Tibial nerve (tissue), 4 donors: ENCODE measurements around the gene ZBTB43. TPM values are rescaled to one million over a fixed set of nuclear protein-coding genes. Genes with fewer than 3 reads are reported as not detected.
A peak's percentile ranks its signal among the peaks of the same experiment; 100 is the strongest.
"Not testable (repeated sequence)": the region's sequence is repeated elsewhere in the genome, so short reads cannot be mapped to it uniquely, and the experiment has no call there.

ENCODE experiments used
- DNase-seq, 2 donors: peaks; one replicate each; pipeline ENCODE4 v3.0.0-alpha.2; 2019; ENCODE audit warnings: low spot score in 2 of 2
- H3K27ac ChIP-seq, 4 donors: fragments of 200-600 bp; sonication (generic) in 3 of 4; one replicate each; pipeline ENCODE4 v1.5.1; 2017 to 2019; ENCODE audit warnings: mild to moderate bottlenecking in 1 of 4
- H3K27me3 ChIP-seq, 2 donors: fragments of 200-600 bp; sonication (generic) in 1 of 2; one replicate each; pipeline versions ENCODE4 v1.5.1 to v1.6.0; 2017 to 2019
- H3K36me3 ChIP-seq, 3 donors: fragments of 200-600 bp; sonication (generic); one replicate each; pipeline ENCODE4 v1.5.1; 2018 to 2019
- H3K4me1 ChIP-seq, 4 donors: fragments of 200-600 bp; sonication (generic) in 3 of 4; one replicate each; pipeline ENCODE4 v1.5.1; 2017 to 2019
- H3K4me3 ChIP-seq, 4 donors: fragments of 200-600 bp; sonication (generic) in 3 of 4; one replicate each; pipeline ENCODE4 v1.5.1; 2017 to 2019; ENCODE audit warnings: mild to moderate bottlenecking in 1 of 4, moderate library complexity in 1 of 4
- H3K9me3 ChIP-seq, 4 donors: fragments of 200-600 bp; sonication (generic) in 3 of 4; one replicate each; pipeline ENCODE4 v1.5.1; 2017 to 2019
- EP300 ChIP-seq, 2 donors: sonication (generic); formaldehyde crosslinking; IDR thresholded peaks; one replicate each; pipeline ENCODE4 v1.6.1; 2017; ENCODE audit warnings: antibody characterized with exemption in 2 of 2, mild to moderate bottlenecking in 1 of 2
- POLR2A ChIP-seq, 2 donors: fragments of 450-650 bp; IDR thresholded peaks; one replicate each; pipeline ENCODE4 v1.6.1; 2017; ENCODE audit warnings: antibody characterized with exemption in 2 of 2, mild to moderate bottlenecking in 2 of 2, moderate library complexity in 2 of 2
- WGBS, 2 donors: methylation state at CpG; one replicate each; pipeline ENCODE4 v1.1.5; 2018; 5-methylcytosine and 5-hydroxymethylcytosine counted together
- total RNA-seq, 4 donors: library from RNA; depleted of rRNA; stranded (reverse); fragments of >200 nt; gene quantifications; one replicate each; pipeline ENCODE4 v1.1.0, GENCODE V29; 2016
- TF ChIP-seq, protein P1 (sequence below), 5 experiments: fragments of 200-600 bp in 3 of 5; fragments of 450-650 bp in 2 of 5; sonication (generic) in 3 of 5; IDR thresholded peaks; one replicate each; pipeline ENCODE4 v1.5.1; 2016 to 2019; ENCODE audit warnings: antibody characterized with exemption in 5 of 5, mild to moderate bottlenecking in 3 of 5, moderate library complexity in 2 of 5

Gene ZBTB43
- total RNA-seq, 4 donors from 2014 or later, result 6.0 to 10.4 (median 9.4) TPM

DNA sequence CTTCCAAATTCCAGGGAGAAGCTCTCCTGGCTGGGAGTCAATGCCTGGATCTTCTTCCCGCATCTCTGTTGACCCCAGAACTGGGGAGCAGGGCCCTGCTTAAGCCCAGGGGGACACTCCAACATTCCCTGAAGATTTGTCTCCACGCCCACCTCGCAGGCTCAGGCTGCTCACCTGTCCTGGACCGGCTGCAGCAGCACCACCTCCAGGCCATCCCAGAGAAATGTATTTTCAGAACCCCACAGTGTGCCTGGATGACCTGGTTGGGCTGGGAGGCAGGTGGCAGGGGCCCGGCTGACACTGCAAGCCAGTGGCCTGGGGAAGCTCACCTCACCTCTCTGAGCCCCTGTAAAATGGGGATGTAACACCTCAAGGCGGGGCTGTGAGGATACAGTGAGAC, 27.1 kb upstream of the ZBTB43 start:
- Histone ChIP-seq H3K27me3 (peaks cover 0 to 77% of the 10 kb centered on the region in 2 donors), H3K4me3 (no peak overlapping the region), H3K4me1 (peaks cover 0 to 8% (median 0%) of the 10 kb centered on the region in 4 donors), H3K9me3 (no peaks in the 10 kb centered on the region), H3K27ac (no peak overlapping the region), H3K36me3 (no peaks in the 10 kb centered on the region)
- 34 to 35% methylated on average over 5 of the region's 6 CpGs for WGBS, 2 donors
- no peak for DNase-seq
- TF ChIP-seq POLR2A (IDR thresholded peaks at IDR 0.05), result no peak
- no peak for TF ChIP-seq EP300 (IDR thresholded peaks at IDR 0.05)
- TF ChIP-seq, protein P1, sequence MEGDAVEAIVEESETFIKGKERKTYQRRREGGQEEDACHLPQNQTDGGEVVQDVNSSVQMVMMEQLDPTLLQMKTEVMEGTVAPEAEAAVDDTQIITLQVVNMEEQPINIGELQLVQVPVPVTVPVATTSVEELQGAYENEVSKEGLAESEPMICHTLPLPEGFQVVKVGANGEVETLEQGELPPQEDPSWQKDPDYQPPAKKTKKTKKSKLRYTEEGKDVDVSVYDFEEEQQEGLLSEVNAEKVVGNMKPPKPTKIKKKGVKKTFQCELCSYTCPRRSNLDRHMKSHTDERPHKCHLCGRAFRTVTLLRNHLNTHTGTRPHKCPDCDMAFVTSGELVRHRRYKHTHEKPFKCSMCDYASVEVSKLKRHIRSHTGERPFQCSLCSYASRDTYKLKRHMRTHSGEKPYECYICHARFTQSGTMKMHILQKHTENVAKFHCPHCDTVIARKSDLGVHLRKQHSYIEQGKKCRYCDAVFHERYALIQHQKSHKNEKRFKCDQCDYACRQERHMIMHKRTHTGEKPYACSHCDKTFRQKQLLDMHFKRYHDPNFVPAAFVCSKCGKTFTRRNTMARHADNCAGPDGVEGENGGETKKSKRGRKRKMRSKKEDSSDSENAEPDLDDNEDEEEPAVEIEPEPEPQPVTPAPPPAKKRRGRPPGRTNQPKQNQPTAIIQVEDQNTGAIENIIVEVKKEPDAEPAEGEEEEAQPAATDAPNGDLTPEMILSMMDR (IDR thresholded peaks at IDR 0.05), result no peak

DNA sequence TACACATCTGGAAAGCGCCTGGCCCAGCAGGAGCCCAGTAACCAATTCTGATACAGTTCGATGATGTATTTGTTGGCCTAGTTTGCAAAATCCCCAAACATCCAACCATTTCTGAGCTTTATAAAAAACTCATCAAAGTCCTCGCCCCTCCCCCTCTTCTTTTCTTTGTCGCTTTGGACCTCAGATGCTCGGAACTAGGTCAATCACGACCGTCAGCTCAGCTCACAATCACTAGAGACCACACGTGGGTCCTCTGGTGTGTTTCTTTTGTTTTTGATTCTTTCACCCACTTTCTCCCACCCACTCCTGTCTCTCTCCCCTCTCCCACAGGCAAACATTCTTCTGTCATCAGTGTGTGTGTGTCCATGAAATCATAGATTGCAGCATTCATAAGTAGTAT, 26.7 kb upstream of the ZBTB43 start:
- TF ChIP-seq POLR2A (IDR thresholded peaks at IDR 0.05), result no peak
- TF ChIP-seq EP300 (IDR thresholded peaks at IDR 0.05), result no peak
- TF ChIP-seq, protein P1 (IDR thresholded peaks at IDR 0.05), result no peak
- H3K36me3 ChIP-seq, result no peaks in the 10 kb centered on the region
- 42 to 44% methylated on average over 8 of the region's 8 CpGs for WGBS, 2 donors
- H3K27me3 ChIP-seq, result peaks cover 0 to 76% of the 10 kb centered on the region in 2 donors
- no peak for DNase-seq
- no peak overlapping the region for H3K4me3 ChIP-seq
- peaks cover 0 to 8% (median 0%) of the 10 kb centered on the region in 4 donors for H3K4me1 ChIP-seq
- H3K27ac ChIP-seq, result no peak overlapping the region
- no peaks in the 10 kb centered on the region for H3K9me3 ChIP-seq

DNA sequence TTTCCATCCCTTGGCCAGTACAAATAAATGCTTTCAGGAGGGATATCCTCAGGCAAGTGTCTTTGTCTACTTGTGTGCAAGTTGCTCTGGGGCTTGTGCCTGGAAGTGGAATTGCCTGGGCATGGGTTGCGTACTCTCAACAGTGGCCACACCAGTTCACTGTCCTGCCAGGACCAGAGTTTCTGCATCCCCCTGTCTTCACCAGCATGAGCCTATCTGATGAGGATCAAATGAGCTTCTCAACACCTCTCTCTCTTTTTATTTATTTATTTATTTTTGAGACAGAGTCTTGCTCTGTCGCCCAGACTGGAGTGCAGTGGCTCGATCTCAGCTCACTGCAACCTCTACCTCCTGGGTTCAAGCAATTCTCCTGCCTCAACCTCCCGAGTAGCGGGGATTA, 26.1 kb upstream of the ZBTB43 start:
- not testable (repeated sequence) for H3K27ac ChIP-seq, DNase-seq, H3K9me3 ChIP-seq, H3K36me3 ChIP-seq, H3K4me3 ChIP-seq, H3K4me1 ChIP-seq
- 86 to 91% methylated on average over 5 of the region's 5 CpGs for WGBS, 2 donors
- H3K27me3 ChIP-seq, result peaks cover 0 to 75% of the 10 kb centered on the region in 2 donors

DNA sequence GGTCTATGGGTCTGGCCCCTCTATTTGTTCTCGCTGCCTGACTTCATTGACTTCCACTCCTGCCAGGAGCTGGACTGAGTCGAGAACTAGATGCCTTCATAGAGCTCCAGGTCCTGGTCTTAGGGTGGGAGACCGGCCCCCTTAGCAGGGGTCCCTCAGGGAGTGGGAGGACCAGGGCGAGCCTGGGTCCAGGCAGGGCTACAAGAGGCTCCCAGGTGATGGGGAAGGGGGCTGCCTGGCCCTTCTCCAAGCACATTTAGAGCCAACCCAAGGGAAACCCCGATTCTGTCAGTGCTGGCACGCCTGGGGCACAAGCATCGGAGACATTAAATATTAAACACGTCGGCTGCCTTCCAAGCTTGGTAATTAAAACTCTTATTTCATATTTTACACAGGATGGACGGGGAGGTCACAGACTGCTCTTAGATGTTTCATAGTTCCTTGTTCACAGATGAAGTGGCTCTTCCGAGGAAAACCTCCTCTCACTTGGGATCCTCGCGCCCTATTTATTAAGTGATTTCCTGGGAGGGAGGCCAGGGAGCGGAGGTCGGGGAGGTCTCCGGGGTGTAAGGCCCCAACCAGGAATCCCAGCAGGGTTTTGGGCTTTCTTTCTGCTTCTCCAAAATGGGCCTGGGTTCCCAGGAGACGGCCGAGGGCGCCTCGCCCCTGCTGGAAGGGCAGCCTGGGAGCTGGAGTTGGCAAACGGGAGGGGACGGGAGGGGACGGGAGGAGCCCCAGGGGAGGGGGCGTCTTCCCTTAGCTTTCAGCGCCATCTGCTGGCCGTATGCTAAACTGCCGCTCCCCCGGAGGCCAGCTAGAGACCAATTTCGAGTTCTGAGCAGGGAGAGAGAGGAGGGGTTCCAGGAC, 23.4 kb upstream of the ZBTB43 start:
- 27 to 34% methylated on average over 26 to 29 of the region's 29 CpGs for WGBS, 2 donors
- Histone ChIP-seq H3K27ac (no peak overlapping the region), H3K4me3 (no peak overlapping the region)

DNA sequence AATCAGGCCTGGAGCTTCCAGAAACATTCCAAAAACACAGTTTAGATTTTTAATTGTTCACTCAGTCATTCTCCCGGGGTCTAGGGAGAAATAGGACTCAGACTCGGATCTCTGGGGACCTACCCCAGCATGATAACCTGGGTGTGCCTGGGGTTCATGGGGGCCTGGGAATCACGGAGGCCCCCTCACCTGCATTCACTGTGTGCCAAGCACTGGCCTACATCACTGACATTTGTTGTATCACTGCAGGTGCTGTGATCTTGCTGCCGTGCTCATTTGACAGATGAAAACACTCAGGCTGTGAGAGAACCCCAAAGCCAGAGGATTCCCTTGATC, 22.8 kb upstream of the ZBTB43 start:
- WGBS, 2 donors, result 26 to 42% methylated on average over 4 of the region's 4 CpGs
- Histone ChIP-seq H3K9me3 (no peaks in the 10 kb centered on the region), H3K27me3 (peaks cover 0 to 61% of the 10 kb centered on the region in 2 donors), H3K27ac (no peak overlapping the region), H3K4me3 (no peak overlapping the region), H3K4me1 (peaks cover 0 to 8% (median 0%) of the 10 kb centered on the region in 4 donors), H3K36me3 (no peaks in the 10 kb centered on the region)
- DNase-seq, result no peak
- TF ChIP-seq, protein P1 (IDR thresholded peaks at IDR 0.05), result no peak
- TF ChIP-seq EP300 (IDR thresholded peaks at IDR 0.05) (no peak), POLR2A (IDR thresholded peaks at IDR 0.05) (no peak)

More for the DNA sequence above, 23.4 kb upstream of the ZBTB43 start:
- H3K4me1 ChIP-seq, result peaks cover 0 to 8% (median 0%) of the 10 kb centered on the region in 4 donors
- H3K27me3 ChIP-seq, result peaks cover 0 to 65% of the 10 kb centered on the region in 2 donors
- TF ChIP-seq, protein P1 (IDR thresholded peaks at IDR 0.05), result peak; percentile 88 to 98 (median 93)
- TF ChIP-seq EP300 (IDR thresholded peaks at IDR 0.05), result no peak
- H3K36me3 ChIP-seq, result no peaks in the 10 kb centered on the region
- no peaks in the 10 kb centered on the region for H3K9me3 ChIP-seq
- peak; percentile 68 to 83 for DNase-seq
